Thymus (tissue), 11 donors: Measurements from ENCODE around the gene PCDHA6. TPM values are rescaled to one million over a fixed set of nuclear protein-coding genes. Genes with fewer than 3 reads are reported as not detected.
"Not testable (repeated sequence)": the region's sequence is repeated elsewhere in the genome, so short reads cannot be mapped to it uniquely, and the experiment has no call there.

Experiments
- DNase-seq, 9 donors: peaks; one replicate each; pipeline ENCODE4 v3.0.0-alpha.2; 2013; ENCODE audit warnings: low spot score in 9 of 9, low read depth in 6 of 9, missing footprints in 1 of 9
- H3K27ac ChIP-seq, 2 donors: one replicate each; pipeline ENCODE4 v1.5.1; 2013; ENCODE audit warnings: control low read depth in 1 of 2, low read depth in 1 of 2, low read length in 1 of 2, mild to moderate bottlenecking in 1 of 2, moderate library complexity in 1 of 2
- H3K27me3 ChIP-seq, 2 donors: one replicate each; pipeline ENCODE4 v1.5.1; 2013; ENCODE audit warnings: low read length in 1 of 2; ENCODE audit not compliant: control insufficient read depth in 2 of 2, insufficient read depth in 1 of 2
- H3K36me3 ChIP-seq, 2 donors: one replicate each; pipeline ENCODE4 v1.5.1; 2013; ENCODE audit warnings: low read length in 1 of 2, mild to moderate bottlenecking in 1 of 2, moderate library complexity in 1 of 2; ENCODE audit not compliant: control insufficient read depth in 2 of 2, insufficient read depth in 2 of 2
- H3K4me1 ChIP-seq, 2 donors: one replicate each; pipeline ENCODE4 v1.5.1; 2013; ENCODE audit warnings: low read length in 2 of 2; ENCODE audit not compliant: control insufficient read depth in 2 of 2, insufficient read depth in 2 of 2
- H3K4me3 ChIP-seq, 2 donors: one replicate each; pipeline ENCODE4 v1.5.1; 2013; ENCODE audit warnings: low read length in 2 of 2, control low read depth in 1 of 2, mild to moderate bottlenecking in 1 of 2
- H3K9me3 ChIP-seq, 2 donors: one replicate each; pipeline ENCODE4 v1.5.1; 2013; ENCODE audit warnings: low read length in 1 of 2, mild to moderate bottlenecking in 1 of 2; ENCODE audit not compliant: control insufficient read depth in 2 of 2, insufficient read depth in 1 of 2
- WGBS: extraction: QIAGEN DNeasy Blood & Tissue Kit; methylation state at CpG from one replicate; pipeline ENCODE4 v1.1.7; 2013; 5-methylcytosine and 5-hydroxymethylcytosine counted together
- polyA plus RNA-seq: library from polyadenylated mRNA; stranded (reverse); fragments of 200-250 nt; gene quantifications from one replicate; pipeline ENCODE4 v1.2.3, GENCODE V29; 2013
- total RNA-seq: library from RNA; stranded (reverse); fragments of 120-200 nt; gene quantifications from one replicate; pipeline ENCODE4 v1.2.4, GENCODE V29; 2013
- donor health status: healthy.

The PCDHA6 gene
- total and polyA plus RNA-seq, 2 donors: 0.05 TPM

DNA sequence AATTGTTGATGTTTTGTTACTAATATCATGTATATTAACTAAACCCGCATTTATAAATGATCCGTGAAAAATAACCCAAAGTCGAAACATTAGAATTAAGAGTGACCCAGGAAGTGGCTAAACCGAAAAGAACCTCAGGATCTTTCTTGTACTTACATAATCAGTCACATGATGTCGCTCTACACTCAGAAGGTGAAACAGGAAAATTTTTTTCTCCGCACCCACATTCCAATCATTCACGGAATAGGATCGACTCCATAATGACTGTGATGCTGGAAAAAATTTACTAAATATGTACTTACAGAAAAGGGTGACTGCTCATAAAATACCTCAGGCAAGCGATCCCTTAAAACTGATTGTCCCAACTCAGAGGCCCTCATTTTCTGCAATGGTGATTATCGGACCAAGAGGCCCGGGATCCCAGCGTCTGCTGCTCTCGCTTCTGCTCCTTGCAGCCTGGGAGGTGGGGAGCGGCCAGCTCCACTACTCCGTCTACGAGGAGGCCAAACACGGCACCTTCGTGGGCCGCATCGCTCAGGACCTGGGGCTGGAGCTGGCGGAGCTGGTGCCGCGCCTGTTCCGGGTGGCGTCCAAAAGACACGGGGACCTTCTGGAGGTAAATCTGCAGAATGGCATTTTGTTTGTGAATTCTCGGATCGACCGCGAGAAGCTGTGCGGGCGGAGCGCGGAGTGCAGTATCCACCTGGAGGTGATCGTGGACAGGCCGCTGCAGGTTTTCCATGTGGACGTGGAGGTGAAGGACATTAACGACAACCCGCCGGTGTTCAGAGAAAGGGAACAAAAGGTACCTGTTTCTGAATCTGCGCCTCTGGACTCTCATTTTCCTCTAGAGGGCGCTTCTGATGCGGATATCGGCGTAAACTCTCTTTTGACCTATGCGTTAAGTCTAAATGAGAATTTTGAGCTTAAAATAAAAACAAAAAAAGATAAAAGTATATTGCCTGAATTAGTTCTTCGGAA lies 47.6 kb downstream of the PCDHA6 start, which contains the start of gene PCDHA12:
Gene PCDHA12 (plus strand): TSS at position 224 of the 981 bp plus-strand sequence. CDS start 165 bp downstream, at position 389.
- peaks cover 12 to 28% of the 10 kb centered on the region in 2 donors for H3K9me3 ChIP-seq
- WGBS: 25% methylated on average over 47 of the region's 47 CpGs
- no peaks in the 10 kb centered on the region for H3K36me3 ChIP-seq
- H3K27me3 ChIP-seq: peaks cover 0 to 14% of the 10 kb centered on the region in 2 donors
- no peak within 1 kb of the TSS for H3K4me3 ChIP-seq
- no peak for DNase-seq
- no peak within 1 kb of the TSS for H3K27ac ChIP-seq
- H3K4me1 ChIP-seq: no peaks in the 10 kb centered on the region

DNA sequence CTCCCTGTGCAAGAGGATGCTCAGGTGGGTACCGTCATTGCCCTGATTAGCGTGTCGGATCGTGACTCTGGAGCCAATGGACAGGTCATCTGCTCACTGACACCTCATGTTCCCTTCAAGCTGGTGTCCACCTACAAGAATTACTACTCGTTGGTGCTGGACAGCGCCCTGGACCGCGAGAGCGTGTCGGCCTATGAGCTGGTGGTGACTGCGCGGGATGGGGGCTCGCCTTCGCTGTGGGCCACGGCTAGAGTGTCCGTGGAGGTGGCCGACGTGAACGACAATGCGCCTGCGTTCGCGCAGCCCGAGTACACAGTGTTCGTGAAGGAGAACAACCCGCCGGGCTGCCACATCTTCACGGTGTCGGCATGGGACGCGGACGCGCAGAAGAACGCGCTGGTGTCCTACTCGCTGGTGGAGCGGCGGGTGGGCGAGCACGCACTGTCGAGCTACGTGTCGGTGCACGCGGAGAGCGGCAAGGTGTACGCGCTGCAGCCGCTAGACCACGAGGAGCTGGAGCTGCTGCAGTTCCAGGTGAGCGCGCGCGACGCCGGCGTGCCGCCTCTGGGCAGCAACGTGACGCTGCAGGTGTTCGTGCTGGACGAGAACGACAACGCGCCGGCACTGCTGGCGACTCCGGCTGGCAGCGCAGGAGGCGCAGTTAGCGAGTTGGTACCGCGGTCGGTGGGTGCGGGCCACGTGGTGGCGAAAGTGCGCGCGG lies 48.9 kb downstream of the PCDHA6 start:
- peaks cover 0 to 11% of the 10 kb centered on the region in 2 donors for H3K27me3 ChIP-seq
- not testable (repeated sequence) for DNase-seq
- 58% methylated on average over 80 of the region's 80 CpGs for WGBS

GRCh38 chr5:140877262-140877581 lies 49.5 kb downstream of the PCDHA6 start:
- peaks cover 0 to 15% of the 10 kb centered on the region in 2 donors for H3K27me3 ChIP-seq
- peaks cover 5 to 22% of the 10 kb centered on the region in 2 donors for H3K9me3 ChIP-seq
- H3K27ac ChIP-seq: no peak overlapping the region
- 56% methylated on average over 37 of the region's 37 CpGs for WGBS
- H3K36me3 ChIP-seq: no peaks in the 10 kb centered on the region
- no peak overlapping the region for H3K4me3 ChIP-seq
- DNase-seq: no peak
- no peaks in the 10 kb centered on the region for H3K4me1 ChIP-seq

More for the DNA sequence above, 48.9 kb downstream of the PCDHA6 start:
- H3K36me3 ChIP-seq, H3K4me1 ChIP-seq, H3K4me3 ChIP-seq, H3K27ac ChIP-seq: not testable (repeated sequence)
- H3K9me3 ChIP-seq: peaks cover 5 to 18% of the 10 kb centered on the region in 2 donors

Other genes with a start within 250 kb of the PCDHA6 start
- 23.7 TPM for gene CD14, start 194.8 kb upstream of the PCDHA6 start, total RNA-seq
- gene CD14, start 194.8 kb upstream of the PCDHA6 start, polyA plus RNA-seq: 48.6 TPM
- gene TMCO6, start 188.5 kb upstream of the PCDHA6 start, total RNA-seq: 10.5 TPM
- gene TMCO6, start 188.5 kb upstream of the PCDHA6 start, polyA plus RNA-seq: 18.4 TPM
- gene NDUFA2, start 180.3 kb upstream of the PCDHA6 start, total RNA-seq: 89.7 TPM
- 193 TPM for gene NDUFA2, start 180.3 kb upstream of the PCDHA6 start, polyA plus RNA-seq
- gene IK, start 180.1 kb upstream of the PCDHA6 start, total RNA-seq: 139 TPM
- 94.2 TPM for gene IK, start 180.1 kb upstream of the PCDHA6 start, polyA plus RNA-seq
- 9.7 TPM for gene WDR55, start 163.1 kb upstream of the PCDHA6 start, total RNA-seq
- 24.0 TPM for gene WDR55, start 163.1 kb upstream of the PCDHA6 start, polyA plus RNA-seq
- 0.52 TPM for gene DND1, start 154.4 kb upstream of the PCDHA6 start, total RNA-seq
- 5.0 TPM for gene DND1, start 154.4 kb upstream of the PCDHA6 start, polyA plus RNA-seq
- gene HARS1, start 136.6 kb upstream of the PCDHA6 start, total RNA-seq: 45.4 TPM
- gene HARS1, start 136.6 kb upstream of the PCDHA6 start, polyA plus RNA-seq: 58.8 TPM
- 23.4 TPM for gene HARS2, start 136.5 kb upstream of the PCDHA6 start, total RNA-seq
- gene HARS2, start 136.5 kb upstream of the PCDHA6 start, polyA plus RNA-seq: 32.6 TPM
- 104 TPM for gene ZMAT2, start 127.5 kb upstream of the PCDHA6 start, total RNA-seq
- gene ZMAT2, start 127.5 kb upstream of the PCDHA6 start, polyA plus RNA-seq: 75.1 TPM
- not detected for gene PCDHA1, start 41.8 kb upstream of the PCDHA6 start, total RNA-seq
- not detected for gene PCDHA1, start 41.8 kb upstream of the PCDHA6 start, polyA plus RNA-seq
- gene PCDHA2, start 33.1 kb upstream of the PCDHA6 start, total RNA-seq: not detected
- gene PCDHA2, start 33.1 kb upstream of the PCDHA6 start, polyA plus RNA-seq: 0.02 TPM
- under 0.01 TPM for gene PCDHA3, start 26.9 kb upstream of the PCDHA6 start, total RNA-seq
- 0.07 TPM for gene PCDHA3, start 26.9 kb upstream of the PCDHA6 start, polyA plus RNA-seq
- 0.05 TPM for gene PCDHA4, start 20.9 kb upstream of the PCDHA6 start, total RNA-seq
- gene PCDHA4, start 20.9 kb upstream of the PCDHA6 start, polyA plus RNA-seq: 0.05 TPM
- gene PCDHA5, start 6.3 kb upstream of the PCDHA6 start, total RNA-seq: not detected
- gene PCDHA5, start 6.3 kb upstream of the PCDHA6 start, polyA plus RNA-seq: 0.02 TPM
- under 0.01 TPM for gene PCDHA7, start 6.3 kb downstream of the PCDHA6 start, total RNA-seq
- gene PCDHA7, start 6.3 kb downstream of the PCDHA6 start, polyA plus RNA-seq: 0.02 TPM
- not detected for gene PCDHA8, start 13.2 kb downstream of the PCDHA6 start, total RNA-seq
- 0.02 TPM for gene PCDHA8, start 13.2 kb downstream of the PCDHA6 start, polyA plus RNA-seq
- gene PCDHA9, start 20.4 kb downstream of the PCDHA6 start, total RNA-seq: not detected
- not detected for gene PCDHA9, start 20.4 kb downstream of the PCDHA6 start, polyA plus RNA-seq
- under 0.01 TPM for gene PCDHA10, start 27.9 kb downstream of the PCDHA6 start, total RNA-seq
- gene PCDHA10, start 27.9 kb downstream of the PCDHA6 start, polyA plus RNA-seq: 0.02 TPM
- gene PCDHA11, start 41.0 kb downstream of the PCDHA6 start, total RNA-seq: 0.05 TPM
- gene PCDHA11, start 41.0 kb downstream of the PCDHA6 start, polyA plus RNA-seq: under 0.01 TPM
- under 0.01 TPM for gene PCDHA12, start 47.3 kb downstream of the PCDHA6 start, total RNA-seq
- gene PCDHA12, start 47.3 kb downstream of the PCDHA6 start, polyA plus RNA-seq: not detected
- under 0.01 TPM for gene PCDHA13, start 54.2 kb downstream of the PCDHA6 start, total RNA-seq
- gene PCDHA13, start 54.2 kb downstream of the PCDHA6 start, polyA plus RNA-seq: under 0.01 TPM
- 0.05 TPM for gene PCDHAC1, start 98.3 kb downstream of the PCDHA6 start, total RNA-seq
- gene PCDHAC1, start 98.3 kb downstream of the PCDHA6 start, polyA plus RNA-seq: 0.02 TPM
- gene PCDHAC2, start 138.5 kb downstream of the PCDHA6 start, total RNA-seq: 0.38 TPM
- 0.02 TPM for gene PCDHAC2, start 138.5 kb downstream of the PCDHA6 start, polyA plus RNA-seq
- gene PCDHB1, start 223.4 kb downstream of the PCDHA6 start, total RNA-seq: 0.05 TPM
- 0.02 TPM for gene PCDHB1, start 223.4 kb downstream of the PCDHA6 start, polyA plus RNA-seq